GM15510 (cell line): ENCODE results near the gene RNF220.

Source experiments
- POLR2A ChIP-seq: IDR thresholded peaks from 3 replicates; pipeline ENCODE4 v1.6.1; 2011; ENCODE audit warnings: borderline replicate concordance; ENCODE audit not compliant: insufficient read length; ENCODE audit errors: extremely low read depth

Gene RNF220

DNA sequence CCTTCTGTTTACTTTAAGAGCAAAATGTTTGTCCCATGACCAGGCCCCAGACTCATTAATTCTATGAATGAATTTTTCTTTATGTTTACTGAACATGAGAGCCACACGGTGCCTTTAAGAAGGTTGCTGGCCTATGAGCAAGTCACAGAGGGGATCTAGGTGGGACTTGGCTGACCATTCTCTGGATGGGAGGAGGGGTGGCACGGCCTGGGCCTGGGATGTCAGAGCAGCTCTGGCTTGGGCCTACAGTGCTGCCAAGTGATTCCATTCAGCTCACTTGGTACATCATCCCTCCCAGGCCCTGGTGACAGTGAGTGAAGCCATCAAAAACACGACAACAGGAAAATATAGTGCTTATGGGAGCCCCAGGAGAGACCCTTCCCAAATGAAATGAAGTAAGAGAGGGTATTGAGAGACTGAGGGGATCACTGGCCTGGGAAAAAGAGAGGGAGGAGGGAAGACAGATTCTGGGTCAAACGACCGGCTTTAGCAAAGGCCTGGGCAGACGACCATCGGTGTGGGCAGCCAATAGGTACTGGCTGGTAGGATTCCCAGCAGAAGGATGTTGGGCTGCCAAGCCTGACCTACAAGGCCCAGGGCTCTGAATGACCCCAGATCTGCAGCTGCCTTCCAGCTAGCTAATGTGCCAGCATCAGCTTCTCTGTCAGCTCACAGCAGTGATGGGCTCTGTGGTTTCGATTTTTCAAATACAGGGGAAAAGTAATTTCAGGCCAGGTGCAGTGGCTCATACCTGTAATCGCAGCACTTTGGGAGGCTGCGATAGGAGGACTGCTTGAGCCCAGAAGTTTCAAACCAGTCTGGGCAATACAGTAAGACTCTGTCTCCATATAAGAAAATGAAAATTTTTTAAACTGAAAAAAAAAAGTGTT lies 265.9 kb downstream of the RNF220 start:
- TF ChIP-seq POLR2A = no peak

- TF ChIP-seq POLR2A = no peak
Observed at GRCh38 chr1:44672254-44672955, 267.4 kb downstream of the RNF220 start.

DNA sequence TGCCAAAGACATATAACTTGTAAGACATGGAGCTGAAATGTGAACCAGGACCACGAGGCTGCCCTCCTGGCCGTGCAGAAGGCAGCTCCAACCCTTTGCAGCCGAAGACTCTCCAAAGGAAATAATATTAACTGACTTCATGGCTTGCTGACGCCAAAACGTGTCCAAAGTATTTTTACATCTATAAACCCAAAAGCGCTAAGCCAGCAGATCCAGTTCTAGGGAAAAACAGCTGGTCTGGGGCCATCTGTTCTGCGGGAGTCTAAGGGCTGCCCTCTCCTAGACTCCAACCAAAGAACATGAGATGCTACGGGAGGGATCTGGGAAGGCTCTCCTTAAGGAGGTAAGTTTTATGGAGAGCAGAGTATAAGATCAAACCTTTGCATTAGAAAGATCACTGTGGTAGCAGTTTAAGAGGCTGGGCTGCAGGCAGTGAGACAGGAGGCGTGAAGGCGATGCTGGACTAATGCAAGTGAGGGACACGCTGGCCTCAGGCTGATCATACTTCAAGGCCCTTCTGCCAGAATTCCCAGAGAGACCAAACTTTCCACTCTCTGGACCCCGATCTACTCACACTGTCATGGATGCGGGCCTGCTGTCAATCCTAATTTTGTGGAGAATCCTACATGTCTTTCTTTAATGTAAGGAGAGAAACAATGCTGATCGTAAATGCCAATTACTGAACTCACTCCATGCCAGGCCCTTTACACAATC lies 268.1 kb downstream of the RNF220 start:
- no peak for TF ChIP-seq POLR2A

- TF ChIP-seq POLR2A = no peak
Observed at GRCh38 chr1:44673675-44674112, 268.6 kb downstream of the RNF220 start.

GRCh38 chr1:44674113-44675000 lies 269.3 kb downstream of the RNF220 start, which contains the start of the genes ARMH1 and TMEM53:
Gene ARMH1 (plus strand): TSS chr1:44674714. CDS start chr1:44689698, 14,984 bp downstream.
Gene TMEM53 (minus strand): TSS chr1:44674481. CDS start chr1:44674391, 90 bp downstream.
- peak; percentile 76 for TF ChIP-seq POLR2A

GRCh38 chr1:44675186-44675585 lies 270.1 kb downstream of the RNF220 start:
- no peak for TF ChIP-seq POLR2A

DNA sequence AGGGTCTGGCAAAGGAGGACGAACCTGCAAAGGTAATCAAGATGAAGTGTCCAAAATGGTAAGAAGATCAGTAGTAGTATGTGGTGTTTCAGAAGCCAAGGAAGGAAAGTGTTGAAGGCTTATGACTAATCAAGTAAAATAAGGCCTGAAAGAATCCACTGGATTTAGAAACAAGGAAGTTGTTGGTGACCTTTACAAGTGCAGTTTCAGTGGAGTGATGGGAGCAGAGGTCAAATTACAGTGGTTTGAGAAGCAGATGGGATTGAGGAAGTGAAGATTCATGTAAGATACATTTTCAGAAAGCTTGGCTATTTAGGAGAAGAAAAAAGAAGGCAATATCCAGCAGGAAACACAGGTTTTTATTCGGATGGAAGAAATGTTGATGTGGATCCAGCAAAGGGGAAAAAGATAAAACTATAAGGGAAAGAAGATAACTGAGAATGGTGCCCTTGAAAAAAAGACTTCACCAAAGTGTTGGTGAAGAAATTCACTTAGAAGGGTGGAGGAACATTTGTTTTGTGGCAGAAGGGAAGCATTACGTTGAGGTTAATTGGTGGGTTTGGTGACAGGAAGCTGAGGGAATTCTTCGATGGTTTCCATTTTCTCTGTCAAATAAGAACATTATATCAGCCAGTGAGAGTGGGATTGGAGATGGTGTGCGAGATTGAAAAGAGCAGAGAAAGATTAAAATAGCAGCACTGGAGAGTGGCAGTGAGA lies 271.6 kb downstream of the RNF220 start:
- no peak for TF ChIP-seq POLR2A

- TF ChIP-seq POLR2A = no peak
Observed at GRCh38 chr1:44677201-44677766, 272.2 kb downstream of the RNF220 start.

- no peak for TF ChIP-seq POLR2A
Observed at GRCh38 chr1:44678120-44678519, 273.1 kb downstream of the RNF220 start.

DNA sequence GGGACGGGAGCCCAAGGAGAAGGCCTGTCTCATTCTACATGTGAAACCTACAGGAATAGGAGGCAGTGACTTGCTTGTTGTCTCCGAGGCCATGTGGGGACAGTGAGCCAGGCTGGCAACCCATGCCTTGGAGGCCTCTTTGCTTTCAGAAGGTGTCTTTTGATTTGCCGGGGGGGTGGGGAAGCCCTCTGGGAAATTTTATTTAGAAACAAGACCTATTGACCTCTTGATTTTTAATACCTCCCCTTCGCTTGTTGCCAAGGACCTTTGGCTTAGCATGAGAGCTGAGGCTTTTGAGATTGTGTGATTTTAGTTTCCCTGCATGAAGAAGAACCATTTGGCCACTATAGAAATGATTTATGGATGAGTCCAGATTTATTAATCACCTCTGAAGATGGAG lies 273.6 kb downstream of the RNF220 start:
- TF ChIP-seq POLR2A = no peak

DNA sequence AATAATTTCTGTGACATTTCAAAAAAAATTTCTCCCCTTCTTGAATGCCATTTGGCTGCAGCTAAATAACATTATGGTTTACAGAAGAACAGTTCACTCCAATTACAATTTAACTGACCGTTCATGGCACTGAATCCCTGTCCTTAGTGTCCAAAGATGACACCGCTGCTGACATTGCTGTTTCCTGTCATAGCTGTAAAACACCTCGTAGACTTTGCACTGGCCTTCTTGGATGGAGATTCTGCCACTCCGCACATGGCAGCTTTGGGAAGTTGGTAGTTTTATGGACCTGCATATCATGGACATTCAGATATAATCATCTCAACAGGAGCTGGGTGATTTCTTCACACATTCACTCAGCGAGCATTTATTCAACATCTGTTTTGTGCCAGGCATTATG lies 274.4 kb downstream of the RNF220 start:
- TF ChIP-seq POLR2A = no peak

DNA sequence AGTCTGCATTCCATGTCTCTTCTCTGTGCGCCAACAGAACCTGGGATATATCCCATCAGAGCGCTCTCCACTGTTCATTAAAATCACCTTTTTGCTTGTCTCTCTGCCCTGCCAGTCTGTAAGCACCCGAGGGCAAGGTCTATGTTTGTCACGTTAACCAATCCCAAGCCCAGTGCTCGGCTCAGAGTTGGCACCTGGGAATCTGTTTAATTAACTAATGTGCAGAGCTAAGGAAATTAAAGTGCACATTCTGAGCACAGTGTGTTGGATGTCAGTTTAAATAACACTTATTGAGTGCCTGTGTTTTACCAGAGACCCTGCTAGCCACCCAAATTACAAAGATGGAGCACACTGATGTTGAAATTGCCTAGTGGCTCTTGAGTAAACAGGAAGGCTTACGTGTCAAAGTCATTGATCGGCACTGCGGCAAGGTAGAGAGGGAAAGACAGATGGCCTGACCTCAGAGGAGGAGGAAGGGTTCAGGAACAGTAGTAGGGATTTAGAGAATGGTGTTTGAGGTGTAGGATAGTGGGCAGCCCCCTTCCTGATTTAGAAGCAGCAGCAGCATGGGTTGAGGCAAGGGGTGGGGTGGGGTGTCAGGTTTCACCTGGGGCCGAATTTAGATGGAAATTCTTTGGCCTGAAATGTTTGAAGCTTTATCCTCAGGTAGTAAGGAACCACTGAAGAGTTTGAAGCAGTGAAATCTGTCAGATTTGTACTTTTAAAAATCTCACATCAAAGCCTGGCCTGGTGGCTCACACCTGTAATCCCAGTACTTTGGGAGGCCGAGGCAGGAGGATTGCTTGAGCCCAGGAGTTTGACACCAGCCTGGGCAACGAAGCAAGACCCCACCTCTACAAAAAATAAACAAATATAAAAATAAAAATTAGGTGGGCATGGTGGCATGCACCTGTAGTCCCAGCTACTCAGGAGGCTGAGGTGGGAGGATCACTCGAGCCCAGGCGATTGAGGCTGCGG lies 277.1 kb downstream of the RNF220 start:
- TF ChIP-seq POLR2A = no peak
